HepG2 (cell line): Measurements from ENCODE around the gene TJAP1. TPM values are rescaled to one million over a fixed set of nuclear protein-coding genes. Genes with fewer than 3 reads are reported as not detected.
A peak's percentile ranks its signal among the peaks of the same experiment; 100 is the strongest.

Source experiments
- DMTF1 ChIP-seq: sonication (generic); formaldehyde crosslinking; IDR thresholded peaks from 2 replicates; pipeline ENCODE4 v1.4.0; 2020; ENCODE audit warnings: mild to moderate bottlenecking, missing genetic modification reagents
- FOXJ3 ChIP-seq: sonication (generic); formaldehyde crosslinking; IDR thresholded peaks from 2 replicates; pipeline ENCODE4 v1.4.0; 2020; ENCODE audit warnings: missing genetic modification reagents, mild to moderate bottlenecking, borderline replicate concordance
- IKZF4 ChIP-seq: sonication (generic); formaldehyde crosslinking; IDR thresholded peaks from 2 replicates; pipeline ENCODE4 v1.5.1; 2020; ENCODE audit warnings: borderline replicate concordance, mild to moderate bottlenecking, low read depth, missing genetic modification reagents; ENCODE audit errors: not compliant biosample characterization
- MEIS1 ChIP-seq: sonication (generic); formaldehyde crosslinking; IDR thresholded peaks from 2 replicates; pipeline ENCODE4 v1.9.0; 2021; ENCODE audit warnings: mild to moderate bottlenecking, missing genetic modification reagents, moderate library complexity, borderline replicate concordance
- MIER3 ChIP-seq: IDR thresholded peaks from 2 replicates; pipeline ENCODE4 v1.6.1; 2016; ENCODE audit warnings: missing compliant biosample characterization, borderline replicate concordance
- MTA1 ChIP-seq: sonication (generic); formaldehyde crosslinking; IDR thresholded peaks from 2 replicates; pipeline ENCODE4 v1.4.0; 2020; ENCODE audit warnings: missing genetic modification reagents, mild to moderate bottlenecking, borderline replicate concordance
- PAF1 ChIP-seq: IDR thresholded peaks from 2 replicates; pipeline ENCODE4 v1.6.1; 2016; ENCODE audit warnings: missing genetic modification reagents, missing compliant biosample characterization
- RCOR2 ChIP-seq: IDR thresholded peaks from 2 replicates; pipeline ENCODE4 v1.6.1; 2016; ENCODE audit warnings: missing biosample characterization, missing genetic modification reagents
- RXRA ChIP-seq: sonication (generic); formaldehyde crosslinking; IDR thresholded peaks from 2 replicates; pipeline ENCODE4 v1.5.1; 2020; ENCODE audit warnings: missing genetic modification reagents
- SMAD9 ChIP-seq: sonication (generic); formaldehyde crosslinking; IDR thresholded peaks from 2 replicates; pipeline ENCODE4 v1.5.1; 2020; ENCODE audit warnings: mild to moderate bottlenecking, missing genetic modification reagents
- TFDP2 ChIP-seq: sonication (generic); formaldehyde crosslinking; IDR thresholded peaks from 2 replicates; pipeline ENCODE4 v1.4.0; 2020; ENCODE audit warnings: missing genetic modification reagents
- TOPORS ChIP-seq: sonication (generic); formaldehyde crosslinking; IDR thresholded peaks from 2 replicates; pipeline ENCODE4 v1.8.0; 2023; ENCODE audit warnings: mild to moderate bottlenecking, missing genetic modification reagents
- ZEB1 ChIP-seq: IDR thresholded peaks from 2 replicates; pipeline ENCODE4 v1.6.1; 2012; ENCODE audit warnings: mild to moderate bottlenecking, low read depth, inconsistent platforms; ENCODE audit not compliant: insufficient replicate concordance
- ZNF143 ChIP-seq: sonication (generic); formaldehyde crosslinking; IDR thresholded peaks from 2 replicates; pipeline ENCODE4 v1.4.0; 2020; ENCODE audit warnings: missing genetic modification reagents
- ZNF160 ChIP-seq: sonication (generic); formaldehyde crosslinking; IDR thresholded peaks from 2 replicates; pipeline ENCODE4 v1.8.0; 2022; ENCODE audit warnings: mild to moderate bottlenecking, inconsistent platforms, missing genetic modification reagents
- ZNF24 ChIP-seq: fragments of 450-650 bp; IDR thresholded peaks from 2 replicates; pipeline ENCODE4 v1.6.1; 2017; ENCODE audit warnings: antibody characterized with exemption, mild to moderate bottlenecking
- ZNF251 ChIP-seq: sonication (generic); formaldehyde crosslinking; IDR thresholded peaks from 2 replicates; pipeline ENCODE4 v1.9.0; 2021; ENCODE audit warnings: mild to moderate bottlenecking, missing genetic modification reagents
- ZNF274 ChIP-seq: sonication (generic); formaldehyde crosslinking; IDR thresholded peaks from 2 replicates; pipeline ENCODE4 v1.5.1; 2020; ENCODE audit warnings: mild to moderate bottlenecking, missing genetic modification reagents
- ZNF30 ChIP-seq: sonication (generic); formaldehyde crosslinking; IDR thresholded peaks from 2 replicates; pipeline ENCODE4 v1.5.0; 2020; ENCODE audit warnings: mild to moderate bottlenecking, missing genetic modification reagents
- ZNF432 ChIP-seq: sonication (generic); formaldehyde crosslinking; IDR thresholded peaks from 2 replicates; pipeline ENCODE4 v1.5.0; 2020; ENCODE audit warnings: missing genetic modification reagents, mild to moderate bottlenecking, borderline replicate concordance
- ZNF546 ChIP-seq: sonication (generic); formaldehyde crosslinking; conservative IDR thresholded peaks from 2 replicates; pipeline ENCODE4 v1.8.1; 2023; ENCODE audit warnings: mild to moderate bottlenecking, missing genetic modification reagents
- ZNF605 ChIP-seq: sonication (generic); formaldehyde crosslinking; IDR thresholded peaks from 2 replicates; pipeline ENCODE4 v1.8.0; 2022; ENCODE audit warnings: mild to moderate bottlenecking, missing genetic modification reagents
- ZNF724P ChIP-seq: sonication (generic); formaldehyde crosslinking; IDR thresholded peaks from 2 replicates; pipeline ENCODE4 v1.8.0; 2022; ENCODE audit warnings: missing genetic modification reagents, borderline replicate concordance
- ZNF768 ChIP-seq: sonication (generic); formaldehyde crosslinking; IDR thresholded peaks from 2 replicates; pipeline ENCODE4 v1.4.0; 2020; ENCODE audit warnings: missing genetic modification reagents
- ZSCAN22 ChIP-seq: sonication (generic); formaldehyde crosslinking; IDR thresholded peaks from 2 replicates; pipeline ENCODE4 v1.4.0; 2020; ENCODE audit warnings: mild to moderate bottlenecking, missing genetic modification reagents
- polyA plus RNA-seq, 8 experiments: library from polyadenylated mRNA; depleted of rRNA in 3 of 8; stranded (reverse) in 7 of 8; unstranded in 1 of 8; fragments of >200 nt; fragmentation: Illumina TruSeq in 4 of 8; extraction: Trizol in 4 of 8; gene quantifications; 2 replicates each; pipeline versions ENCODE4 v1.2.1 to v1.2.3, GENCODE V29; 2011 to 2016; ENCODE audit warnings: low read depth in 4 of 8, missing spikeins in 1 of 8, mixed read lengths in 1 of 8; ENCODE audit not compliant: insufficient read depth in 1 of 8
- total RNA-seq, 5 experiments: library from RNA; depleted of rRNA; stranded (reverse); fragments of >200 nt; fragmentation: Illumina TruSeq; extraction: Trizol; gene quantifications; 2 replicates each; pipeline ENCODE4 v1.2.3, GENCODE V29; 2016; ENCODE audit warnings: low read depth in 1 of 5
- TF ChIP-seq, protein P1 (sequence below): sonication (generic); formaldehyde crosslinking; IDR thresholded peaks from 2 replicates; pipeline ENCODE4 v1.5.1; 2020; ENCODE audit warnings: mild to moderate bottlenecking, missing genetic modification reagents, moderate library complexity

Gene TJAP1
- total and polyA plus RNA-seq, 2 of the 13 experiments (the other 11 are each of a cell fraction or from before 2014, with no cell fraction given), result 15.7 to 41.6 TPM

- TF ChIP-seq SMAD9 (CRISPR knock-in tag), result no peak
- TF ChIP-seq MIER3 (CRISPR knock-in tag), result peak; percentile 43; the same call in 1 of the 2 replicates
- TF ChIP-seq ZNF143, result peak; percentile 88
- 0 out of 2 replicates have a peak, but pooled peaks have one; percentile 57 for TF ChIP-seq TOPORS (CRISPR knock-in tag)
- TF ChIP-seq ZNF251 (CRISPR knock-in tag), result 0 out of 2 replicates have a peak, but pooled peaks have one; percentile 53
- TF ChIP-seq ZNF724P (CRISPR knock-in tag), result no peak
- 0 out of 2 replicates have a peak, but pooled peaks have one; percentile 61 for TF ChIP-seq MEIS1 (CRISPR knock-in tag)
- no peak for TF ChIP-seq ZNF30 (CRISPR knock-in tag)
- peak; percentile 71; the same call in 1 of the 2 replicates for TF ChIP-seq ZNF605 (CRISPR knock-in tag)
- TF ChIP-seq RXRA (CRISPR knock-in tag), result peak; percentile 45; the same call in 1 of the 2 replicates
- TF ChIP-seq MTA1, result peak; percentile 87; the same call in 1 of the 2 replicates
- TF ChIP-seq TFDP2, result peak; percentile 88
- TF ChIP-seq ZNF274, result no peak; the same call in 1 of the 2 replicates
- TF ChIP-seq ZNF160, result 0 out of 2 replicates have a peak, but pooled peaks have one; percentile 60
- no peak for TF ChIP-seq ZNF432 (CRISPR knock-in tag)
- TF ChIP-seq PAF1 (CRISPR knock-in tag), result no peak
- TF ChIP-seq FOXJ3 (CRISPR knock-in tag), result no peak
- TF ChIP-seq RCOR2 (CRISPR knock-in tag), result no peak; the same call in 1 of the 2 replicates
- no peak for TF ChIP-seq IKZF4 (CRISPR knock-in tag)
- TF ChIP-seq ZSCAN22 (CRISPR knock-in tag), result peak; percentile 28; the same call in 1 of the 2 replicates
- no peak for TF ChIP-seq DMTF1
- TF ChIP-seq ZNF24, result no peak
- TF ChIP-seq ZNF546 (CRISPR knock-in tag), result no peak
- peak; percentile 53; the same call in 1 of the 2 replicates for TF ChIP-seq ZNF768
- TF ChIP-seq, protein P1, sequence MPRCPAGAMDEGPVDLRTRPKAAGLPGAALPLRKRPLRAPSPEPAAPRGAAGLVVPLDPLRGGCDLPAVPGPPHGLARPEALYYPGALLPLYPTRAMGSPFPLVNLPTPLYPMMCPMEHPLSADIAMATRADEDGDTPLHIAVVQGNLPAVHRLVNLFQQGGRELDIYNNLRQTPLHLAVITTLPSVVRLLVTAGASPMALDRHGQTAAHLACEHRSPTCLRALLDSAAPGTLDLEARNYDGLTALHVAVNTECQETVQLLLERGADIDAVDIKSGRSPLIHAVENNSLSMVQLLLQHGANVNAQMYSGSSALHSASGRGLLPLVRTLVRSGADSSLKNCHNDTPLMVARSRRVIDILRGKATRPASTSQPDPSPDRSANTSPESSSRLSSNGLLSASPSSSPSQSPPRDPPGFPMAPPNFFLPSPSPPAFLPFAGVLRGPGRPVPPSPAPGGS (CRISPR knock-in tag), result no peak; the same call in 1 of the 2 replicates
- TF ChIP-seq ZEB1, result no peak
Observed at GRCh38 chr6:43477235-43478007, at the start of gene TJAP1 (continued).
